ENCODE data around the gene KIF1B. TPM values are rescaled to one million over a fixed set of nuclear protein-coding genes. Genes with fewer than 3 reads are reported as not detected.
A peak's percentile ranks its signal among the peaks of the same experiment; 100 is the strongest.

Gene KIF1B
- total and polyA plus RNA-seq, 2 donors from 2014 or later: 8.0 to 46.4 TPM

DNA sequence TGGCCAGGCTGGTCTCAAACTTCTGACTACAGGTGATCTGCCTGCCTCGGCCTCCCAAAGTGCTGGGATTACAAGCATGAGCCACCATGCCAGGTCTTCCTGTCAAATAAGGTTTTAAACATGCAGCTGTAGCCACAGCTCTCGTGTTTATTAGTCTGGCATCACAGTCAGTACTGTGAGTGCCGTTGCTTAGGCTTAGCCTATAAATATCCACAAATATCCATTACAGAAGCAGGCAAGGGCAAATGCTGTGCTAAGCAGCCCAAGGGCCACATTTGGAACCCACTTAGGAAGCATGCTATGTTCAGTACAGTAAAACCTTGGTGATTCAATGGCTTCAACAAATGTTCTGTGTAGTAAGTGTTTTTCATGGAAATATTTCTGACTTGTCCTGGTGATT, 75.9 kb downstream of the KIF1B start:
- intact Hi-C loops (cut with DNase I): no loop called here
- Histone ChIP-seq H3K9ac (ENCODE audit: low read length in 3 of 3) (no peak overlapping the region), H3K27ac (ENCODE audit: low read depth in 2 of 2, low read length in 2 of 2) (no peak overlapping the region), H3K27me3 (ENCODE audit: control insufficient read depth, insufficient read depth, low read length) (no peaks in the 10 kb centered on the region), H3K9me3 (ENCODE audit: control insufficient read depth in 2 of 3, insufficient read depth in 1 of 3, low read length in 3 of 3) (no peaks in the 10 kb centered on the region), H3K4me3 (ENCODE audit: low read length in 3 of 3) (no peak overlapping the region), H3K4me1 (ENCODE audit: control insufficient read depth in 2 of 3, insufficient read depth in 2 of 3, low read depth in 1 of 3, low read length in 3 of 3) (peaks cover 0 to 4% (median 0%) of the 10 kb centered on the region in 3 donors), H3K36me3 (ENCODE audit: control insufficient read depth in 2 of 3, insufficient read depth in 3 of 3, low read length in 3 of 3) (peaks cover 6 to 14% (median 8%) of the 10 kb centered on the region in 3 donors)
- TF ChIP-seq, protein P1, sequence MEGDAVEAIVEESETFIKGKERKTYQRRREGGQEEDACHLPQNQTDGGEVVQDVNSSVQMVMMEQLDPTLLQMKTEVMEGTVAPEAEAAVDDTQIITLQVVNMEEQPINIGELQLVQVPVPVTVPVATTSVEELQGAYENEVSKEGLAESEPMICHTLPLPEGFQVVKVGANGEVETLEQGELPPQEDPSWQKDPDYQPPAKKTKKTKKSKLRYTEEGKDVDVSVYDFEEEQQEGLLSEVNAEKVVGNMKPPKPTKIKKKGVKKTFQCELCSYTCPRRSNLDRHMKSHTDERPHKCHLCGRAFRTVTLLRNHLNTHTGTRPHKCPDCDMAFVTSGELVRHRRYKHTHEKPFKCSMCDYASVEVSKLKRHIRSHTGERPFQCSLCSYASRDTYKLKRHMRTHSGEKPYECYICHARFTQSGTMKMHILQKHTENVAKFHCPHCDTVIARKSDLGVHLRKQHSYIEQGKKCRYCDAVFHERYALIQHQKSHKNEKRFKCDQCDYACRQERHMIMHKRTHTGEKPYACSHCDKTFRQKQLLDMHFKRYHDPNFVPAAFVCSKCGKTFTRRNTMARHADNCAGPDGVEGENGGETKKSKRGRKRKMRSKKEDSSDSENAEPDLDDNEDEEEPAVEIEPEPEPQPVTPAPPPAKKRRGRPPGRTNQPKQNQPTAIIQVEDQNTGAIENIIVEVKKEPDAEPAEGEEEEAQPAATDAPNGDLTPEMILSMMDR (IDR thresholded peaks at IDR 0.05; ENCODE audit: borderline replicate concordance, extremely low read depth, insufficient read depth): no peak
- peak in 1 of 5 donors; percentile 16 for DNase-seq
- no peak for FAIRE-seq

DNA sequence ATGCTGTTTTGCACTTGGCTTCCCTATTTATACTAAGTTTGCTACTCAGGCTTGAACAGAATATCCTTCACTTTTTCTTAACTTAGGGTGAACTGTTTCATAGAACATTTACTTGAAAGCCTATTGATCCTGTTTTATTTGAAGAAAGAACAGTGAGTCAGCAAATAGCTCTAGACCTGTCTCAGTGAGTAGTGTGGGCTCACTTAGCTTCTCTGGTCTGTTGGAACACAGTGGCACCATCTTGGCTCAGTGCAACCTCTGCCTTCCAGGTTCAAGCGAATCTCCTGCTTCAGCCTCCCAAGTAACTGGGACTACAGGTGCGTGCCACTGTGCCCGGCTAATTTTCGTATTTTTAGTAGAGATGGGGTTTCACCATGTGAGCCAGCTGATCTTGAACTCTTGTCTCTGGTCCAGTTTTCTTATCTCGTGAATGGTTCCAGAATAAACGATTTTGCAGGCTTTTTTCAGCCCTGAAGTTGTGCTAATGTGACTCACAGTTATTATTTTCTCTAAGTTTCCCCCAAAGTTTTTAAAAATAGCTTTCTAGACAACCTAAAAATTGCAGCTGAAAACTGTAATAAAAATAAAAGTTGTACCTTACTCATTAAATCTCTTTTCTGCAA, 76.8 kb downstream of the KIF1B start:
- Histone ChIP-seq H3K4me3 (ENCODE audit: low read length in 3 of 3) (no peak overlapping the region), H3K9ac (ENCODE audit: low read length in 3 of 3) (no peak overlapping the region), H3K27ac (ENCODE audit: low read depth in 2 of 2, low read length in 2 of 2) (no peak overlapping the region), H3K9me3 (ENCODE audit: control insufficient read depth in 2 of 3, insufficient read depth in 1 of 3, low read length in 3 of 3) (no peaks in the 10 kb centered on the region), H3K4me1 (ENCODE audit: control insufficient read depth in 2 of 3, insufficient read depth in 2 of 3, low read depth in 1 of 3, low read length in 3 of 3) (peaks cover 0 to 4% (median 0%) of the 10 kb centered on the region in 3 donors), H3K27me3 (ENCODE audit: control insufficient read depth, insufficient read depth, low read length) (no peaks in the 10 kb centered on the region), H3K36me3 (ENCODE audit: control insufficient read depth in 2 of 3, insufficient read depth in 3 of 3, low read length in 3 of 3) (peaks cover 6 to 13% (median 8%) of the 10 kb centered on the region in 3 donors)
- DNase-seq: no peak
- intact Hi-C loops (cut with DNase I): no loop called here
- FAIRE-seq: no peak
- TF ChIP-seq, protein P1 (IDR thresholded peaks at IDR 0.05; ENCODE audit: borderline replicate concordance, extremely low read depth, insufficient read depth): no peak

DNA sequence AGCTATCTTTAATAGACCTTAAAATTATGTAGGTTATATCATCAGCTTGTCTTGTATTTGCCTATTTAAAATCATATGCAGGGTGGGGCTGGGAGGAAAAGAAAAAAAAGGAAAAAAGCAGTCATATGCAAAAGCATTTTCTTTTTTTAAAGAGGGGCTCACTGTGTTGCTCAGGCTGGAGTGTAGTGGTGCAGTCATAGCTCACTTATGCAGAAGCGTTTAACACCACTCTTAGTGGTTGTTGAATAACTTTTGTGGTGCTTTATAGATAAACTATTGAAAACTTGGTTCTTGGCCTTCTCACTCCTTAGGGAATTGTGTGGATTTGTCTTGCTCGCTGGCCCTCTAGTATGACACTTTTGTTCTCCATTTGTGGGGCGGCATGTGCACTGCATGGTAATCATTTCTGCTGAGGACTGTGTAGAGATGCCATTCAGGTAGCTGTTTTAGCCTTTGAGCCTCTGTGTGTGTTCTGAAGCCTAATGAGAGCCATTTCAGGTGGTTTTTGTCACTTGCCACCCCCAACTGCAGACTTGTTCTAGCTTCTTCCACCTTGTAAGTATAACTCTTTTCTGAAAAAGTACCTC, 77.8 kb downstream of the KIF1B start:
- peaks cover 0 to 4% (median 0%) of the 10 kb centered on the region in 3 donors for H3K4me1 ChIP-seq (ENCODE audit: control insufficient read depth in 2 of 3, insufficient read depth in 2 of 3, low read depth in 1 of 3, low read length in 3 of 3)
- H3K27me3 ChIP-seq (ENCODE audit: control insufficient read depth, insufficient read depth, low read length): no peaks in the 10 kb centered on the region
- FAIRE-seq (no peak), DNase-seq (peak in 2 of 5 donors; percentile 25 to 29)
- H3K4me3 ChIP-seq (ENCODE audit: low read length in 3 of 3): no peak overlapping the region
- peaks cover 6 to 14% (median 6%) of the 10 kb centered on the region in 3 donors for H3K36me3 ChIP-seq (ENCODE audit: control insufficient read depth in 2 of 3, insufficient read depth in 3 of 3, low read length in 3 of 3)
- H3K9me3 ChIP-seq (ENCODE audit: control insufficient read depth in 2 of 3, insufficient read depth in 1 of 3, low read length in 3 of 3): no peaks in the 10 kb centered on the region
- no peak overlapping the region for H3K9ac ChIP-seq (ENCODE audit: low read length in 3 of 3)
- no peak overlapping the region for H3K27ac ChIP-seq (ENCODE audit: low read depth in 2 of 2, low read length in 2 of 2)
- intact Hi-C loops (cut with DNase I): no loop called here
- TF ChIP-seq, protein P1 (IDR thresholded peaks at IDR 0.05; ENCODE audit: borderline replicate concordance, extremely low read depth, insufficient read depth): no peak
